IMR-90 (cell line): ENCODE results near the gene RAD51B. TPM values are rescaled to one million over a fixed set of nuclear protein-coding genes. Genes with fewer than 3 reads are reported as not detected.

Source experiments
- ATAC-seq: fragments of 200-7000 bp; cut with Tn5 transposase; 2 replicates; pipeline ENCODE4 v1.9.1; 2020; ENCODE audit warnings: low read depth, mild to moderate bottlenecking, moderate library complexity
- BruUV-seq: library from RNA; stranded (reverse); fragments of 400-500 nt; replicated peaks from 2 replicates; lab custom pipeline; 2021; lab: Mats Ljungman, UMichigan
- CTCF ChIA-PET: fragments of 300-600 bp; formaldehyde crosslinking; extraction: SDS; loops from one replicate; lab custom pipeline; 2021; ENCODE audit warnings: antibody characterized with exemption; lab: Yijun Ruan, JAX
- POLR2A ChIA-PET: fragments of 300-600 bp; sonication (Branson Sonifier 250); formaldehyde crosslinking; loops from one replicate; lab custom pipeline; 2022; ENCODE audit warnings: antibody characterized with exemption; ENCODE audit not compliant: unreplicated experiment; lab: Charles Lee
- DNase-seq: peaks from one replicate; pipeline ENCODE4 v3.0.0; 2013
- H2AFZ ChIP-seq: replicated peaks from 2 replicates; pipeline ENCODE3; 2013; ENCODE audit warnings: low read length, mild to moderate bottlenecking; ENCODE audit not compliant: poor library complexity
- H2AK5ac ChIP-seq: 2 replicates; pipeline ENCODE4 v1.6.1; 2013; ENCODE audit warnings: low read depth, low read length, inconsistent platforms
- H2AK9ac ChIP-seq: replicated peaks from 2 replicates; pipeline ENCODE3; 2013; ENCODE audit warnings: mild to moderate bottlenecking, low read depth, low read length, moderate library complexity; ENCODE audit not compliant: poor library complexity
- H2BK120ac ChIP-seq: 2 replicates; pipeline ENCODE4 v1.6.1; 2013; ENCODE audit warnings: low read depth, low read length, inconsistent platforms
- H2BK15ac ChIP-seq: 3 replicates; pipeline ENCODE4 v1.6.1; 2013; ENCODE audit warnings: low read depth, low read length, inconsistent platforms
- H2BK20ac ChIP-seq: 2 replicates; pipeline ENCODE4 v1.6.1; 2013; ENCODE audit warnings: low read depth, mild to moderate bottlenecking, inconsistent platforms, low read length, moderate library complexity
- H2BK5ac ChIP-seq: 2 replicates; pipeline ENCODE4 v1.6.1; 2013; ENCODE audit warnings: mild to moderate bottlenecking, low read depth, low read length, inconsistent platforms; ENCODE audit not compliant: poor library complexity, severe bottlenecking
- H3K14ac ChIP-seq: replicated peaks from 2 replicates; pipeline ENCODE4 v1.6.1; 2013; ENCODE audit warnings: low read depth, low read length, inconsistent platforms
- H3K18ac ChIP-seq: 2 replicates; pipeline ENCODE4 v1.6.1; 2013; ENCODE audit warnings: low read depth, low read length, control low read depth
- H3K23ac ChIP-seq: 2 replicates; pipeline ENCODE4 v1.6.1; 2013; ENCODE audit warnings: low read depth, low read length, inconsistent platforms
- H3K27ac ChIP-seq: 2 replicates; pipeline ENCODE4 v1.5.1; 2013; ENCODE audit warnings: mild to moderate bottlenecking, control low read depth, low read length; ENCODE audit not compliant: insufficient read depth
- H3K27me3 ChIP-seq: 2 replicates; pipeline ENCODE4 v1.6.1; 2013; ENCODE audit warnings: low read length; ENCODE audit not compliant: control insufficient read depth, insufficient read depth
- H3K36me3 ChIP-seq: 2 replicates; pipeline ENCODE4 v1.6.1; 2013; ENCODE audit warnings: low read length, mixed read lengths; ENCODE audit not compliant: control insufficient read depth, insufficient read depth
- H3K4ac ChIP-seq: 2 replicates; pipeline ENCODE4 v1.6.1; 2013; ENCODE audit warnings: low read depth, low read length, inconsistent platforms
- H3K4me1 ChIP-seq: 2 replicates; pipeline ENCODE4 v1.6.1; 2013; ENCODE audit warnings: low read length, mixed read lengths; ENCODE audit not compliant: control insufficient read depth, insufficient read depth
- H3K4me2 ChIP-seq: 2 replicates; pipeline ENCODE4 v1.6.1; 2013; ENCODE audit warnings: low read depth, mild to moderate bottlenecking, control low read depth, low read length, moderate library complexity
- H3K4me3 ChIP-seq: 2 replicates; pipeline ENCODE4 v1.5.1; 2013; ENCODE audit warnings: low read depth, mild to moderate bottlenecking, control low read depth, low read length, moderate library complexity; ENCODE audit not compliant: insufficient read depth
- H3K56ac ChIP-seq: 2 replicates; pipeline ENCODE4 v1.6.1; 2013; ENCODE audit warnings: low read length, inconsistent platforms; ENCODE audit not compliant: insufficient read depth; ENCODE audit errors: extremely low read depth
- H3K79me1 ChIP-seq, 2 experiments: 2 replicates each; pipeline ENCODE4 v1.6.1; 2013; ENCODE audit warnings: low read length in 2 of 2, inconsistent platforms in 1 of 2, low read depth in 1 of 2
- H3K9ac ChIP-seq: 2 replicates; pipeline ENCODE4 v1.6.1; 2013; ENCODE audit warnings: low read depth, low read length, control low read depth
- H3K9me1 ChIP-seq: 2 replicates; pipeline ENCODE4 v1.6.1; 2013; ENCODE audit warnings: low read length, inconsistent platforms; ENCODE audit not compliant: insufficient read depth
- H3K9me3 ChIP-seq: 2 replicates; pipeline ENCODE4 v1.6.1; 2013; ENCODE audit warnings: low read length; ENCODE audit not compliant: control insufficient read depth, insufficient read depth
- H4K20me1 ChIP-seq: 2 replicates; pipeline ENCODE4 v1.6.1; 2013; ENCODE audit warnings: low read length, inconsistent platforms; ENCODE audit not compliant: insufficient read depth
- H4K5ac ChIP-seq: 2 replicates; pipeline ENCODE4 v1.6.1; 2013; ENCODE audit warnings: mild to moderate bottlenecking, low read depth, low read length, control low read depth
- H4K8ac ChIP-seq, 2 experiments: 2 replicates each; pipeline ENCODE4 v1.6.1; 2013; ENCODE audit warnings: low read depth in 2 of 2, low read length in 2 of 2, control low read depth in 1 of 2, inconsistent platforms in 1 of 2
- H4K91ac ChIP-seq: 2 replicates; pipeline ENCODE4 v1.6.1; 2013; ENCODE audit warnings: low read depth, low read length, inconsistent platforms; ENCODE audit not compliant: insufficient read depth
- BHLHE40 ChIP-seq: fragments of 150-350 bp; IDR thresholded peaks from 2 replicates; pipeline ENCODE4 v1.6.1; 2016; ENCODE audit warnings: mild to moderate bottlenecking, low read depth, low read length
- CHD1 ChIP-seq: IDR thresholded peaks from 2 replicates; pipeline ENCODE4 v1.6.1; 2012; ENCODE audit warnings: low read depth, low read length, improper control_type of control experiment
- MAFK ChIP-seq: IDR thresholded peaks from 2 replicates; pipeline ENCODE4 v1.6.1; 2012; ENCODE audit warnings: low read depth, low read length, improper control_type of control experiment
- WGBS, 2 experiments: methylation state at CpG; one replicate each; pipeline versions ENCODE4 v1.1.5 to v1.1.7; 2013; ENCODE audit warnings: missing lambda C conversion rate in 2 of 2; ENCODE audit not compliant: insufficient read length in 1 of 2; ENCODE audit errors: extremely low coverage in 2 of 2; 5-methylcytosine and 5-hydroxymethylcytosine counted together
- dilution Hi-C: fragments of 300-500 bp; cut with HindIII; formaldehyde crosslinking; loops from one replicate; pipeline ENCODE4 v1.14.3; 2018; ENCODE audit warnings: low sequenced_read_pairs; ENCODE audit not compliant: unreplicated experiment
- in situ Hi-C: fragments of 300-500 bp; cut with MboI; formaldehyde crosslinking; loops from 3 replicates; pipeline ENCODE4 v1.14.3; 2019; ENCODE audit warnings: low sequenced_read_pairs, inconsistent platforms, mixed read lengths
- intact Hi-C: fragments of 100-400 bp; cut with micrococcal nuclease; formaldehyde crosslinking; loops from 2 replicates; pipeline ENCODE4 v1.10.0; 2022
- polyA plus RNA-seq, 3 experiments: library from polyadenylated mRNA; depleted of rRNA; stranded (reverse); fragments of >200 nt; gene quantifications; 2 replicates each; pipeline ENCODE4 v1.2.3, GENCODE V29; 2012; ENCODE audit warnings: low replicate concordance in 1 of 3
- total RNA-seq: library from RNA; depleted of rRNA; stranded (reverse); fragments of >200 nt; gene quantifications from 2 replicates; pipeline ENCODE4 v1.2.3, GENCODE V29; 2012
- TF ChIP-seq, protein P1 (sequence below): conservative IDR thresholded peaks from 2 replicates; pipeline ENCODE4 v1.5.1; 2012; ENCODE audit warnings: mild to moderate bottlenecking, low read depth, low read length, improper control_type of control experiment

The RAD51B gene
- total and polyA plus RNA-seq, 2 of the 4 experiments (the other 2 are of a cell fraction): 5.1 to 18.8 TPM

DNA sequence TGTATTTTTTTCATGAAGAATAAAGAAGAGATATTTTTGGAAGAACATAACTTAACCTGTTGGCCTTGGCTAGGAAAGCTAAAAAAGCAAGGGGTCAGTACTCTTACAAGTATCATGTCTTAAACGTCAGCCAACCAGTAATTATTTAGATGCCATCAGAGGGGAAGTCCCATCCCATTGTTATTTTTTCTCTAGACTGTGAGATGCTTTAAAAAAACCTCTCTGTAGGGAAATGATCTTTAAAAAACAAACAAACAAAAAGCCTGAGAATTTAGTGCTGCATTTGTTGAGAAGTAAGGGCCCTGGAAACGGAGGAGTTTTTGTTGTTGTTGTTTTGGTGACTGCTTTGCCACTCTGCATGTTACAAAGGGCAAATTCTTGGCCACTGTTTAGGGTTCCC lies 499.2 kb downstream of the RAD51B start:
- POLR2A ChIA-PET: interaction anchor here (0.5 kb wide), 1 partner anchor 72 kb away, joined by 4 read pairs; no protein-coding TSS in a partner anchor
- dilution Hi-C loops: no loop called here

More for the DNA sequence above, 499.2 kb downstream of the RAD51B start:
- no peak for ATAC-seq
- Histone ChIP-seq H3K4me2 (no peak overlapping the region), H3K18ac (no peak overlapping the region), H2AK5ac (no peak overlapping the region), H3K4me3 (no peak overlapping the region), H4K91ac (no peak overlapping the region), H2BK5ac (no peak overlapping the region), H3K79me1 (no peaks in the 10 kb centered on the region), H3K9me1 (no peaks in the 10 kb centered on the region), H3K23ac (no peak overlapping the region), H3K14ac (no peak overlapping the region), H4K8ac (no peak overlapping the region), H3K27ac (no peak overlapping the region), H3K9me3 (no peaks in the 10 kb centered on the region), H3K4ac (no peak overlapping the region), H3K36me3 (no peaks in the 10 kb centered on the region), H3K9ac (no peak overlapping the region), H3K56ac (no peak overlapping the region), H3K27me3 (no peaks in the 10 kb centered on the region), H2AK9ac (no peak overlapping the region), H3K4me1 (no peaks in the 10 kb centered on the region), H2BK120ac (no peak overlapping the region), H2BK15ac (no peak overlapping the region), H2BK20ac (no peak overlapping the region), H2AFZ (no peak overlapping the region), H4K20me1 (no peaks in the 10 kb centered on the region), H4K5ac (no peak overlapping the region)
- no peak for TF ChIP-seq CHD1
- TF ChIP-seq BHLHE40: no peak
- TF ChIP-seq, protein P1, sequence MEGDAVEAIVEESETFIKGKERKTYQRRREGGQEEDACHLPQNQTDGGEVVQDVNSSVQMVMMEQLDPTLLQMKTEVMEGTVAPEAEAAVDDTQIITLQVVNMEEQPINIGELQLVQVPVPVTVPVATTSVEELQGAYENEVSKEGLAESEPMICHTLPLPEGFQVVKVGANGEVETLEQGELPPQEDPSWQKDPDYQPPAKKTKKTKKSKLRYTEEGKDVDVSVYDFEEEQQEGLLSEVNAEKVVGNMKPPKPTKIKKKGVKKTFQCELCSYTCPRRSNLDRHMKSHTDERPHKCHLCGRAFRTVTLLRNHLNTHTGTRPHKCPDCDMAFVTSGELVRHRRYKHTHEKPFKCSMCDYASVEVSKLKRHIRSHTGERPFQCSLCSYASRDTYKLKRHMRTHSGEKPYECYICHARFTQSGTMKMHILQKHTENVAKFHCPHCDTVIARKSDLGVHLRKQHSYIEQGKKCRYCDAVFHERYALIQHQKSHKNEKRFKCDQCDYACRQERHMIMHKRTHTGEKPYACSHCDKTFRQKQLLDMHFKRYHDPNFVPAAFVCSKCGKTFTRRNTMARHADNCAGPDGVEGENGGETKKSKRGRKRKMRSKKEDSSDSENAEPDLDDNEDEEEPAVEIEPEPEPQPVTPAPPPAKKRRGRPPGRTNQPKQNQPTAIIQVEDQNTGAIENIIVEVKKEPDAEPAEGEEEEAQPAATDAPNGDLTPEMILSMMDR: no peak
- TF ChIP-seq MAFK: no peak
- WGBS, 2 experiments: no CpG with 5 or more reads among the region's 2 CpGs
- in situ Hi-C loops: no loop called here
- intact Hi-C loops: no loop called here
- CTCF ChIA-PET: no interaction called here
- no peak for DNase-seq
- BruUV-seq: no TSS peak
